GM12878 (cell line): ENCODE data around the gene SCARB1. TPM values are rescaled to one million over a fixed set of nuclear protein-coding genes. Genes with fewer than 3 reads are reported as not detected.

Experiments
- ATAC-seq: fragments of 200-7000 bp; cut with Tn5 transposase; 3 replicates; pipeline ENCODE4 v1.9.1; 2020; ENCODE audit warnings: mild to moderate bottlenecking, moderate library complexity
- BruUV-seq: library from RNA; stranded (reverse); fragments of 400-500 nt; replicated peaks from 2 replicates; lab custom pipeline; 2021; lab: Mats Ljungman, UMichigan
- CTCF ChIA-PET: fragments of 300-600 bp; sonication (Branson Sonifier 250); formaldehyde crosslinking; extraction: SDS; loops from one replicate; lab custom pipeline; 2021; ENCODE audit warnings: inconsistent platforms; lab: Yijun Ruan, JAX
- POLR2A ChIA-PET: fragments of 350-600 bp; formaldehyde crosslinking; extraction: SDS; loops from one replicate; lab custom pipeline; 2021; ENCODE audit warnings: inconsistent platforms; lab: Charles Lee
- RAD21 ChIA-PET: fragments of 300-600 bp; sonication (Branson Sonifier 250); formaldehyde crosslinking; loops from one replicate; lab custom pipeline; 2023; ENCODE audit warnings: antibody characterized with exemption; ENCODE audit not compliant: unreplicated experiment; lab: Charles Lee
- SMC1A ChIA-PET: fragments of 300-600 bp; sonication (Branson Sonifier 250); formaldehyde crosslinking; loops from one replicate; lab custom pipeline; 2023; ENCODE audit not compliant: unreplicated experiment, uncharacterized antibody; lab: Charles Lee
- DNase-seq: peaks from one replicate; pipeline ENCODE4 v3.0.0-alpha.2; 2011; ENCODE audit warnings: low read depth, low spot score
- FAIRE-seq: peaks from 3 replicates; lab custom pipeline; 2011; peaks lifted over from hg19 to GRCh38; lab: Jason Lieb, UNC
- H2AFZ ChIP-seq: 2 replicates; pipeline ENCODE4 v1.6.0; 2011; ENCODE audit warnings: low read depth, low read length, control low read depth; ENCODE audit not compliant: control insufficient read depth
- H3K27ac ChIP-seq: 2 replicates; pipeline ENCODE4 v1.5.1; 2011; ENCODE audit warnings: control low read depth; ENCODE audit not compliant: control insufficient read depth, insufficient read depth
- H3K27me3 ChIP-seq, 2 experiments: replicated peaks in 1 of 2; 2 replicates each; pipeline versions ENCODE4 v1.6.0 to v1.6.1; 2011; ENCODE audit warnings: low read length in 1 of 2; ENCODE audit not compliant: control insufficient read depth in 2 of 2, insufficient read depth in 2 of 2
- H3K36me3 ChIP-seq, 2 experiments: 2 replicates each; pipeline ENCODE4 v1.5.1; 2011; ENCODE audit warnings: low read length in 1 of 2; ENCODE audit not compliant: control insufficient read depth in 2 of 2, insufficient read depth in 2 of 2
- H3K4me1 ChIP-seq: 2 replicates; pipeline ENCODE4 v1.6.1; 2011; ENCODE audit warnings: mild to moderate bottlenecking, low read length, moderate library complexity, mixed read lengths; ENCODE audit not compliant: control insufficient read depth, insufficient read depth
- H3K4me2 ChIP-seq: 2 replicates; pipeline ENCODE4 v1.6.0; 2011; ENCODE audit warnings: control low read depth; ENCODE audit not compliant: control insufficient read depth, insufficient read depth
- H3K4me3 ChIP-seq: fragments of 200-600 bp; sonication (generic); 2 replicates; pipeline ENCODE4 v1.5.1; 2016
- H3K79me2 ChIP-seq: 2 replicates; pipeline ENCODE4 v1.6.0; 2011; ENCODE audit warnings: low read length; ENCODE audit not compliant: control insufficient read depth, insufficient read depth
- H3K9ac ChIP-seq: 2 replicates; pipeline ENCODE4 v1.8.0; 2011; ENCODE audit warnings: low read length, control low read depth, mixed read lengths; ENCODE audit not compliant: control insufficient read depth, insufficient read depth
- H3K9me3 ChIP-seq: replicated peaks from 3 replicates; pipeline ENCODE4 v1.5.1; 2011; ENCODE audit warnings: mild to moderate bottlenecking, low read length; ENCODE audit not compliant: control insufficient read depth, insufficient read depth
- H4K20me1 ChIP-seq: 2 replicates; pipeline ENCODE4 v1.6.0; 2011; ENCODE audit not compliant: control insufficient read depth, insufficient read depth
- BMI1 ChIP-seq: fragments of 450-650 bp; IDR thresholded peaks from 2 replicates; pipeline ENCODE4 v1.6.1; 2016; ENCODE audit warnings: mild to moderate bottlenecking, moderate library complexity, borderline replicate concordance
- CBX3 ChIP-seq: fragments of 200-600 bp; sonication (generic); IDR thresholded peaks from 2 replicates; pipeline ENCODE4 v1.6.1; 2016; ENCODE audit warnings: low read depth, borderline replicate concordance
- EP300 ChIP-seq, 2 experiments: fragments of 150-350 bp in 1 of 2; IDR thresholded peaks; 2 replicates each; pipeline ENCODE4 v1.6.1; 2011 to 2012; ENCODE audit warnings: low read depth in 2 of 2, low read length in 2 of 2, borderline replicate concordance in 1 of 2, improper control_type of control experiment in 1 of 2, inconsistent platforms in 1 of 2; ENCODE audit not compliant: control insufficient read depth in 1 of 2
- FOS ChIP-seq: IDR thresholded peaks from 3 replicates; pipeline ENCODE4 v1.6.1; 2011; ENCODE audit warnings: borderline replicate concordance; ENCODE audit not compliant: insufficient read length; ENCODE audit errors: extremely low read depth
- KAT2A ChIP-seq: conservative IDR thresholded peaks from 2 replicates; pipeline ENCODE4 v1.6.1; 2011; ENCODE audit warnings: low read depth, low read length; ENCODE audit not compliant: control insufficient read depth
- NFYA ChIP-seq: IDR thresholded peaks from 2 replicates; pipeline ENCODE4 v1.6.1; 2011; ENCODE audit warnings: low read depth, mild to moderate bottlenecking, low read length, improper control_type of control experiment, borderline replicate concordance
- PAX5 ChIP-seq: IDR thresholded peaks from 2 replicates; pipeline ENCODE4 v1.6.1; 2011; ENCODE audit warnings: low read depth, low read length, borderline replicate concordance
- TCF3 ChIP-seq: IDR thresholded peaks from 2 replicates; pipeline ENCODE4 v1.6.1; 2012; ENCODE audit warnings: low read depth, mild to moderate bottlenecking, low read length, borderline replicate concordance; ENCODE audit not compliant: insufficient read depth
- YY1 ChIP-seq: IDR thresholded peaks from 2 replicates; pipeline ENCODE4 v1.6.1; 2011; ENCODE audit warnings: low read depth, mild to moderate bottlenecking, low read length
- ZBTB4 ChIP-seq: fragments of 450-650 bp; formaldehyde crosslinking; IDR thresholded peaks from 2 replicates; pipeline ENCODE4 v1.4.0; 2022; ENCODE audit warnings: mild to moderate bottlenecking, moderate library complexity
- ZNF384 ChIP-seq: IDR thresholded peaks from 2 replicates; pipeline ENCODE4 v1.6.1; 2012; ENCODE audit warnings: low read depth, mild to moderate bottlenecking, low read length, improper control_type of control experiment, borderline replicate concordance
- WGBS: methylation state at CpG from one replicate; pipeline ENCODE4 v1.1.6; 2016; ENCODE audit warnings: low lambda C conversion rate; ENCODE audit not compliant: insufficient replicate concordance, insufficient coverage; ENCODE audit errors: missing lambda C conversion rate; 5-methylcytosine and 5-hydroxymethylcytosine counted together
- in situ Hi-C: fragments of 300-500 bp; cut with MboI; formaldehyde crosslinking; loops from 9 replicates; pipeline ENCODE4 v1.14.3; 2018; ENCODE audit warnings: mixed read lengths
- intact Hi-C: fragments of 100-400 bp; cut with micrococcal nuclease; formaldehyde crosslinking; loops from one replicate; pipeline ENCODE4 v1.14.2; 2022; ENCODE audit not compliant: unreplicated experiment
- polyA plus RNA-seq, 11 experiments: library from polyadenylated mRNA; depleted of rRNA in 4 of 11; unstranded in 6 of 11; stranded (reverse) in 5 of 11; fragments of >200 nt; fragmentation: Nextera tagmentation in 4 of 11; fragmentation: Illumina TruSeq in 1 of 11; extraction: Ambion mirVana in 4 of 11; extraction: Trizol in 1 of 11; gene quantifications; 1 replicate in 1 of 11; 2 replicates in 10 of 11; pipeline versions ENCODE4 v1.2.1 to v1.2.3, GENCODE V29; 2011 to 2016; ENCODE audit warnings: inconsistent platforms in 2 of 11, missing spikeins in 2 of 11, low read depth in 1 of 11
- total RNA-seq, 4 experiments: library from RNA; depleted of rRNA in 3 of 4; stranded (reverse); fragments of >200 nt in 3 of 4; fragmentation: Illumina TruSeq in 1 of 4; extraction: Trizol in 1 of 4; gene quantifications; 2 replicates each; pipeline versions ENCODE4 v1.2.1 to v1.2.3, GENCODE V29; 2013 to 2021
- TF ChIP-seq, protein P1 (sequence below): fragments of 450-650 bp; IDR thresholded peaks from 2 replicates; pipeline ENCODE4 v1.6.1; 2016; ENCODE audit warnings: mild to moderate bottlenecking, moderate library complexity, borderline replicate concordance
- TF ChIP-seq, protein P2 (sequence below): fragments of 450-650 bp; IDR thresholded peaks from 2 replicates; pipeline ENCODE4 v1.6.1; 2014; ENCODE audit warnings: mild to moderate bottlenecking

SCARB1 gene
- total and polyA plus RNA-seq, 10 of the 15 experiments (the other 5 are each of a cell fraction or from before 2014, with no cell fraction given), result 0.34 to 104 (median 63.1) TPM

GRCh38 chr12:124758266-124759220 is 105.1 kb downstream of the SCARB1 start:
- ChIA-PET RAD21 (no interaction called here), SMC1A (no interaction called here), CTCF (no interaction called here), POLR2A (no interaction called here)
- Histone ChIP-seq H3K27ac (no peak overlapping the region), H3K9ac (no peak overlapping the region), H4K20me1 (no peaks in the 10 kb centered on the region), H3K79me2 (no peaks in the 10 kb centered on the region), H3K36me3 (no peaks in the 10 kb centered on the region), H3K4me1 (peaks cover 9% of the 10 kb centered on the region), H2AFZ (no peak overlapping the region), H3K27me3 (no peaks in the 10 kb centered on the region), H3K4me2 (no peak overlapping the region), H3K4me3 (no peak overlapping the region), H3K9me3 (peaks cover 2% of the 10 kb centered on the region)
- DNase-seq (no peak), ATAC-seq (no peak), FAIRE-seq (no peak)
- WGBS, result 55% methylated on average over 30 of the region's 32 CpGs
- no peak for TF ChIP-seq YY1
- no peak for TF ChIP-seq TCF3
- TF ChIP-seq, protein P1, sequence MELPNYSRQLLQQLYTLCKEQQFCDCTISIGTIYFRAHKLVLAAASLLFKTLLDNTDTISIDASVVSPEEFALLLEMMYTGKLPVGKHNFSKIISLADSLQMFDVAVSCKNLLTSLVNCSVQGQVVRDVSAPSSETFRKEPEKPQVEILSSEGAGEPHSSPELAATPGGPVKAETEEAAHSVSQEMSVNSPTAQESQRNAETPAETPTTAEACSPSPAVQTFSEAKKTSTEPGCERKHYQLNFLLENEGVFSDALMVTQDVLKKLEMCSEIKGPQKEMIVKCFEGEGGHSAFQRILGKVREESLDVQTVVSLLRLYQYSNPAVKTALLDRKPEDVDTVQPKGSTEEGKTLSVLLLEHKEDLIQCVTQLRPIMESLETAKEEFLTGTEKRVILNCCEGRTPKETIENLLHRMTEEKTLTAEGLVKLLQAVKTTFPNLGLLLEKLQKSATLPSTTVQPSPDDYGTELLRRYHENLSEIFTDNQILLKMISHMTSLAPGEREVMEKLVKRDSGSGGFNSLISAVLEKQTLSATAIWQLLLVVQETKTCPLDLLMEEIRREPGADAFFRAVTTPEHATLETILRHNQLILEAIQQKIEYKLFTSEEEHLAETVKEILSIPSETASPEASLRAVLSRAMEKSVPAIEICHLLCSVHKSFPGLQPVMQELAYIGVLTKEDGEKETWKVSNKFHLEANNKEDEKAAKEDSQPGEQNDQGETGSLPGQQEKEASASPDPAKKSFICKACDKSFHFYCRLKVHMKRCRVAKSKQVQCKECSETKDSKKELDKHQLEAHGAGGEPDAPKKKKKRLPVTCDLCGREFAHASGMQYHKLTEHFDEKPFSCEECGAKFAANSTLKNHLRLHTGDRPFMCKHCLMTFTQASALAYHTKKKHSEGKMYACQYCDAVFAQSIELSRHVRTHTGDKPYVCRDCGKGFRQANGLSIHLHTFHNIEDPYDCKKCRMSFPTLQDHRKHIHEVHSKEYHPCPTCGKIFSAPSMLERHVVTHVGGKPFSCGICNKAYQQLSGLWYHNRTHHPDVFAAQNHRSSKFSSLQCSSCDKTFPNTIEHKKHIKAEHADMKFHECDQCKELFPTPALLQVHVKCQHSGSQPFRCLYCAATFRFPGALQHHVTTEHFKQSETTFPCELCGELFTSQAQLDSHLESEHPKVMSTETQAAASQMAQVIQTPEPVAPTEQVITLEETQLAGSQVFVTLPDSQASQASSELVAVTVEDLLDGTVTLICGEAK, result no peak
- no peak for TF ChIP-seq KAT2A
- TF ChIP-seq ZBTB4 (CRISPR knock-in tag), result no peak
- TF ChIP-seq NFYA, result no peak
- TF ChIP-seq EP300 (IDR thresholded peaks at IDR 0.05; ENCODE audit: borderline replicate concordance in 1 of 2, control insufficient read depth in 1 of 2, low read depth in 2 of 2, low read length in 2 of 2), result no peak
- no peak for TF ChIP-seq PAX5
- no peak for TF ChIP-seq CBX3
- TF ChIP-seq FOS, result no peak
- TF ChIP-seq, protein P2, sequence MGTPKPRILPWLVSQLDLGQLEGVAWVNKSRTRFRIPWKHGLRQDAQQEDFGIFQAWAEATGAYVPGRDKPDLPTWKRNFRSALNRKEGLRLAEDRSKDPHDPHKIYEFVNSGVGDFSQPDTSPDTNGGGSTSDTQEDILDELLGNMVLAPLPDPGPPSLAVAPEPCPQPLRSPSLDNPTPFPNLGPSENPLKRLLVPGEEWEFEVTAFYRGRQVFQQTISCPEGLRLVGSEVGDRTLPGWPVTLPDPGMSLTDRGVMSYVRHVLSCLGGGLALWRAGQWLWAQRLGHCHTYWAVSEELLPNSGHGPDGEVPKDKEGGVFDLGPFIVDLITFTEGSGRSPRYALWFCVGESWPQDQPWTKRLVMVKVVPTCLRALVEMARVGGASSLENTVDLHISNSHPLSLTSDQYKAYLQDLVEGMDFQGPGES, result no peak
- no peak for TF ChIP-seq BMI1
- no peak for TF ChIP-seq ZNF384
- in situ Hi-C loops (loop anchor here (25.0 kb wide), 1 partner anchor 396 kb away; no protein-coding TSS in a partner anchor), intact Hi-C loops (no loop called here)
- no TSS peak for BruUV-seq
